ENCODE results near the gene TMTC3.
A peak's percentile ranks its signal among the peaks of the same experiment; 100 is the strongest.
"Not testable (repeated sequence)": the region's sequence is repeated elsewhere in the genome, so short reads cannot be mapped to it uniquely, and the experiment has no call there.

Gene TMTC3

DNA sequence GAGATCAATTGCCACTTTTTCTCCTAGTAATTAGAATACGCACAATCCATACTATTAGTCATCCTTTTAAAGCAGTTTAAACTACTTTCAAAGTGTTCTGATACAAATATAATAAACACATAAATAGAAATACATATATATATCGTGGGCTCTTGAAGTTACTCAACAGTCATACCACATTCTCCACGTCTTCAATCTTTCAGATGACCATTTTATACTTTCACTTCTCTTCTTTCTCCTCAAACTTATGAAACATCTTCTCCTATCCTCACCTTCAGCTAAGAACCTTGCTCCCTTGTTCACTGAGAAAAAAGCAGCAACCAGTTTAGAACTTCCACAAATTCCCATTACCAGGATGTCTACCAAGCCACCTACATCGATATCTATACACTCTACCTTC is 19.4 kb upstream of the TMTC3 start:
- ChIA-PET POLR2A (ENCODE audit: low non-redundant PET) (no interaction called here), CTCF (interaction anchor here (0.6 to 0.7 kb wide), 3 partner anchors 457 to 1435 kb away, joined by 3 read pairs; partner anchors contain the start of gene KITLG)
- no peak for DNase-seq (ENCODE audit: low spot score)
- TF ChIP-seq CTCF (conservative IDR thresholded peaks at IDR 0.05; ENCODE audit: low read depth) = no peak
- no peak overlapping the region for H3K27ac ChIP-seq

DNA sequence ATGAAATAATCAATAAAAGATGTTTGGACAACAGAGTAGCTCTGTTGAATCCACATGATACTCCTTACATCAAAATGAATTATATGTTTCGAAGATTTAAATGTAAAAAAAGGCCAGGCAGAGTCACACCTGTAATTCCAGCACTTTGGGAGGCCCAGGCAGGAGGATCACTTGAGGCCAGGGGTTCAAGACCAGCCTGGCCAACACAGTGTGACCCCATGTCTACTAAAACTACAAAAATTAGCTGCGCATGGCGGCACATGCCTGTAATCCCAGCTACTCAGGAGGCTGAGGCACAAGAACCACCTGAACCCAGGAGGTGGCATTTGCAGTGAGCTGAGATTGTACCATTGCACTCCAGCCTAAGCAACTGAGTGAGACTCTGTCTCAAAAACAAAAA is 15.0 kb upstream of the TMTC3 start:
- no peak for TF ChIP-seq CTCF (conservative IDR thresholded peaks at IDR 0.05; ENCODE audit: low read depth)
- CTCF ChIA-PET = no interaction called here
- POLR2A ChIA-PET (ENCODE audit: low non-redundant PET) = no interaction called here
- DNase-seq (ENCODE audit: low spot score) = no peak
- H3K27ac ChIP-seq = no peak overlapping the region

- DNase-seq (ENCODE audit: low spot score) = no peak
- ChIA-PET POLR2A (ENCODE audit: low non-redundant PET) (no interaction called here), CTCF (no interaction called here)
- no peak overlapping the region for H3K27ac ChIP-seq
- TF ChIP-seq CTCF (conservative IDR thresholded peaks at IDR 0.05; ENCODE audit: low read depth) = no peak
Measured at GRCh38 chr12:88127855-88128254, 14.3 kb upstream of the TMTC3 start.

DNA sequence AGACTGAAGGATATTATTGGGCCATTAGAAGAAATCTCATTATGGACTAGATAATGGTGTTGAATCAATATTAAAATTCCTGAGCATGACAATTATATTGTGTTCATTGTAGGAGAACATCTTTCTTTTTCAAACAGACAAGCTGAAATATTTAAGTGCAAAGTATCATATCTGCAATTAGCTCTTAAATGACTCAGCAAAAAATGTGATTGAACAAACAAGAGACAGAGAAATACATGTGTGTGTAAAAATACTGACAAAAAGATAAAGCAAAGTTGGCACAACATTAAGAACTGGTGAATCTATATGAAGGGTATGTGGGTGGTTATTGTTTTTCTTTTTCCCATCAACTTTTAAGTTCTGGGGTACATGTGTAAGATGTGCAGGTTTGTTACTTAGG is 9.7 kb upstream of the TMTC3 start:
- ChIA-PET POLR2A (ENCODE audit: low non-redundant PET) (no interaction called here), CTCF (no interaction called here)
- no peak for DNase-seq (ENCODE audit: low spot score)
- no peak for TF ChIP-seq CTCF (conservative IDR thresholded peaks at IDR 0.05; ENCODE audit: low read depth)
- no peak overlapping the region for H3K27ac ChIP-seq

GRCh38 chr12:88133181-88133580 is 8.9 kb upstream of the TMTC3 start:
- POLR2A ChIA-PET (ENCODE audit: low non-redundant PET) = not testable (repeated sequence)

GRCh38 chr12:88139711-88140110 is 2.4 kb upstream of the TMTC3 start:
- CTCF ChIA-PET = interaction anchor here (0.7 kb wide), 1 partner anchor 1028 kb away, joined by 5 read pairs; no protein-coding TSS in a partner anchor
- H3K27ac ChIP-seq; POLR2A ChIA-PET (ENCODE audit: low non-redundant PET); DNase-seq (ENCODE audit: low spot score): not testable (repeated sequence)

More at GRCh38 chr12:88133181-88133580, 8.9 kb upstream of the TMTC3 start:
- DNase-seq (ENCODE audit: low spot score); CTCF ChIA-PET; H3K27ac ChIP-seq: not testable (repeated sequence)

GRCh38 chr12:88141425-88141773 is 708 bp upstream of the TMTC3 start:
- ChIA-PET POLR2A (ENCODE audit: low non-redundant PET) (no interaction called here), CTCF (interaction anchor here (0.7 kb wide), 1 partner anchor 607 kb away, joined by 3 read pairs; no protein-coding TSS in a partner anchor)
- no peak for TF ChIP-seq CTCF (conservative IDR thresholded peaks at IDR 0.05; ENCODE audit: low read depth)
- H3K27ac ChIP-seq = peak overlapping the region; percentile 90
- DNase-seq (ENCODE audit: low spot score) = no peak

GRCh38 chr12:88142610-88142991 is 494 bp downstream of the TMTC3 start:
- peak; percentile 13 for DNase-seq (ENCODE audit: low spot score)
- POLR2A ChIA-PET (ENCODE audit: low non-redundant PET) = no interaction called here
- CTCF ChIA-PET = no interaction called here
- H3K27ac ChIP-seq = peak overlapping the region; percentile 90
- TF ChIP-seq CTCF (conservative IDR thresholded peaks at IDR 0.05; ENCODE audit: low read depth) = no peak
